IPS-NIHi11 (cell line): ENCODE results near the gene CTSE.
"Not testable (repeated sequence)": the region's sequence is repeated elsewhere in the genome, so short reads cannot be mapped to it uniquely, and the experiment has no call there.

Experiments used
- DNase-seq: peaks from one replicate; pipeline ENCODE4 v3.0.0; 2012; ENCODE audit warnings: mixed read lengths, low spot score

The CTSE gene

DNA sequence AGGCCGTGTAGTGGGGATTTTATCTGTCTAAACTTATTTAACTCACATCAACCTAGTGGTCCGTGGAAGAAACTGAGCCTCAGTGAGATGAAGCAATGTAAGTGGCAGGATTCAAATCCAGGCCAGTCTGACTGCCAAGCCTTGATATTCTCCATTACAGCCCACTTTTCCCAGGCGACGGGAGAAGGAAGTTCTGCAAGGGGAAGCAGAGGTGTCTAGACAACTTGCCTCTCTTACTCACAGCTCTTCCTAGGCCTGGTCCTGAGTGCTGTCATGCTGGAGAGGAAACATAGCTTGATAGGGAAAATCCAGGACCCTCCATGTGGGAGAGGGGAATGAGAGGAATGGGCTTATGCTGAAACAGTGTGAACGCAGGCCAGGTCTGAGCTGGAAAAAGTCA lies 9.1 kb downstream of the CTSE start:
- DNase-seq = no peak

GRCh38 chr1:206013026-206013795 lies 10.5 kb downstream of the CTSE start:
- no peak for DNase-seq

DNA sequence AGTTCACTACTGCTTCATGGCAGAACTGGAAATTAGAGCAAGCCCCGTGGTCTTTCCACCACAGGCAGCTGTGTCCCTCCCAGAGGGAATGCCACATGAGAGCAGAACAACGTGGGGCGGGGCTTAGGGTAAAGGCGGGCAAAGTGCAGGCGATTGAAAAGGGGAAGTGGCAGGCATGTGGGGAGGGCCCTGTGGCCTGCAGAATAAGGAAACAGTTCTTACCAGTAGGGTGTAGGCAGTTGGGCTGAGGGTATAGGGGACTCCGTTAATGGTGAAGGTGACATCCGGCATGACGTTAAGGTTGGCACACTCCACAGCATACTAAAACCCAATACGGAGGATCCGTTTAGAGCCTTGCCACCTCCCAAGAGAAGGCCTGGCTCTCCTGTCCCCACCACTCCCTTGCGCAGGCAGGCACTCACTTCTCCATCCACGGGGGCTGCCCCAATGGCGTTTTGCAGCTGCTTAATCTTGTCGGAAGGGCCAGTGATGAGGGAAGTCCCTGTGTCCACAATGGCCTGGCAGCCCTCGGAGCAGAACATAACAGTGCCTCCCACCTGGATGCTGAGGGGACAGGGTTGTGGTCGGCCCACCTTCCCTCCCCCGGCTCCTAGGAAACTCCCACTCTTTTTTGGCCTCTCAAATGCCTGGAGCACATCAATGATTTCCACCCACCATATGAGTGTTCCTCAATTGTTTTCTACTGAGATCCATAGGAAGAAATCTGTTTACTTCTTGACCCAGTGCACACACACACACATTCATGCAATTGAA lies 11.4 kb downstream of the CTSE start:
- DNase-seq = peak; percentile 61

DNA sequence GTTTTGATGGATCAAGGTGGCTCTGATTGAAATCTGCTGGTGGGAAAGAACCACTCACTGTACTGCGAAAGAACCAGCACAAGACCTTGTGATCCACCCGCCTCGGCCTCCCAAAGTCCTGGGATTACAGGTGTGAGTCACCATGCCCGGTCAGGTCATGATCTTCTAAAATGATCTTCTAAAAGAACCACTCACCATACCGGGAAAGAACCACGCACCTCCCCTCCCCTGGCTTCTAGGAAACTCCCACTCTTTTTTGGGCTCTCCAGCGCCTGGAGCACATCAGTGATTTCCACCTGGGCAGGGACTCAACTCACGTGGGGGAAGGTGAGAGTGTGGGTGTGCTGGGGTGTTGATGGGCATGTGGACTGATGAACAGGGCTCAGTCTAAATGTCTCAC lies 12.6 kb downstream of the CTSE start:
- no peak for DNase-seq

GRCh38 chr1:206010060-206010459 lies 13.6 kb downstream of the CTSE start:
- DNase-seq = no peak

DNA sequence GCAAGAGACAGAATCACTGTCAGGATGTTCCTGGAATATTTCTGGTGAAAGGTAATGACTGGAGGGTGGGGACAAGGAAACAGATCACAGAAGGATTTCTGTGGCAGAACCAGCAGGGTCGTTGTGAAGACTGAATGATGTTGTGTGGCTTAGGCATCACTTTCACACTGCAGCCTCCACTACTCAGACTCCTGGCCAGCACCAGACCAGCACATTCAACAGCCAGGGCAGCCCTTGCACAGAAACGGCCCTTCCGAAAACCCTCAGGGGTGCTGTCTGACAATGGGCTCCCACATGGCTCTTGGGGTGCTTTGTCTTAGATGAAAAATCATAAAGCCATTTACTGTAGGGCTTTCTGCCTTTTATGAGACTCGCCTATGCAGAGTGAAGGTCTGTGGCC lies 16.7 kb downstream of the CTSE start:
- DNase-seq = no peak

DNA sequence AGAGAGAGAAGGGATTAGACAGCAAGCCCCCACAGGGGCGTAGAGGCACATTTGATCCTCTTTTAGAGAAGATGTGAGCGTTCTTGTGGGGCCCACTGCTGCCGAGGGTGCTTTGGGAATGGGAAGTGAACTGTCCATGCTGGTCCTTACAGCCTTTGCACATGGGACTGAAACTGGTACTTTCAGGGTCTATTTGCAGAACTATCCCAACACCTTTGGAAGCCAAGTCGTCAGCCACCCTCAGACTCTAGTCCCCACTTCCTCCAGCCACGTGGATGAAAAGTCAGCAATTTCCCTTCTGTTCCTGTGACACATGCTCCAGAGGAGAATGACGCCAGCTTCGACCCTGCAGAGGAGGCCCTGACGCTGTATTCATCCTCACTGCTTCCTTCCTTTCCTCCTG lies 17.9 kb downstream of the CTSE start:
- DNase-seq = no peak

GRCh38 chr1:206005234-206005633 lies 18.5 kb downstream of the CTSE start:
- no peak for DNase-seq

GRCh38 chr1:206004826-206005225 lies 18.9 kb downstream of the CTSE start:
- DNase-seq = no peak

- DNase-seq = no peak
These were observed 19.6 kb downstream of the CTSE start for GRCh38 chr1:206003854-206004800.

DNA sequence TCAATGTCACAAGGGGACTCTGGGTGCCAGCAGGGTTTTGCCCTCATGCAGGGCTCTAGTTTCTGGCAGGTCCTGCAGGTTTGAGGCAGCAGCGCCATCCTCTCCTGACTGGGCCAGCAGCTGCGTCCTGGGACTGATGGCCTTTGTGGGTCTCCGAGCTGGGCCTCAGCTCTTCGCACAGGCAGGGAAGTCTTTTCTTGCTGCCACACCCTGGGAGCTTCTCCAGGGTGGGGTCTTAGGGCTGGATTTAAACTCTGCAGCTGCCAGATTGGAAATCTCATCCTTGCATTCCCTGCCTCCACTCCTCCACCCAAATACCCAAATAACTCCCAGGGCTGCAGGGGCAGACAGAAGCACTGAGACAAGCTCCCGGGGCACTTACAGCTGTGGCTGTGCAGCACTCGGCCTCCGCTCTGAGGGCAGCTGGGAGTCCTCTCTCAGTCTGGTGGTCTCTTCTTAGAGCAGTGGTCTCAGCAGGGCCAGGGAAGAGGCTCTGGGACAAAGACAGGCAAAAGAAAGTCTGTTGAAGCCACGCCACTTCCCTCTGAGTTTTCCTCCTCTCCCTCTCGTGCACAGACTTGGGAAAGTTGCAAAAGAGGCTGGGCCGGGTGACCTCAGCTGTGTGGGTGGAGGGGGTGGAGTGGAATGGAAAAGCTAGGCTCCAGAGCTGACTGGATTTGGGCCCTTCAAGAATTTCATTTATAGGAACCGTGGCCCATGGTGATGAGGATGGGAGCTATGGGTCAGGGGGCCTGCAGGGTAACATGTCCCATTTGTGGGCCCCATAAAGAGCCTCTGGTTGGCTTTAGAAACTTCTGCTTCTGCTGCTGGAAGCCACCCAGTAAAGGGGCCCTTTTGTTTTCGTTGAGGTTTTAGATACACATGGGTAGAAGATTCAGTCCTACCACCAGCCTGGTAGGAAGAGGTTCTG lies 20.6 kb downstream of the CTSE start, which contains the start of gene RAB7B:
TSS of gene RAB7B (minus strand) at position 525 of the 931 bp plus-strand sequence. CDS start 9,260 bp downstream, outside the sequence.
- DNase-seq = peak; percentile 52

DNA sequence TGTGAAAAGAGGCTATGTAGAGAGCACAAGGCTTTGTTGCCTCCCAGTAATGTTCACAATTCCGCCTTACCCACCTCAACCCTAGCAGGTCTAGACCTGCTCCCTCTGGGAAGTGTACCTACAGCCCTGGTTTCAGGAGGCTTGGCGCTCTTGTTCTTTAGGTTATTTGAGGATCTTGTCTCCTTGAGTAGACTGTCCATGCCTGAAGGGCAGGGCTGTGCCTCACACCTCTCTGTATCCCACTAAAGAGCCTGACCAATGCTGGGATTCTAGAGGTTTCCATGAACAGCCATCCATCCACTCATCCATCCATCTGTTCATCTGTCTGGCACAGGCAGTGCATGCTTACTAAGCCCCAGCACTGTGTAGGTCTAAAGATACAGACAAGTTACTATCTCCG lies 21.5 kb downstream of the CTSE start:
- no peak for DNase-seq

DNA sequence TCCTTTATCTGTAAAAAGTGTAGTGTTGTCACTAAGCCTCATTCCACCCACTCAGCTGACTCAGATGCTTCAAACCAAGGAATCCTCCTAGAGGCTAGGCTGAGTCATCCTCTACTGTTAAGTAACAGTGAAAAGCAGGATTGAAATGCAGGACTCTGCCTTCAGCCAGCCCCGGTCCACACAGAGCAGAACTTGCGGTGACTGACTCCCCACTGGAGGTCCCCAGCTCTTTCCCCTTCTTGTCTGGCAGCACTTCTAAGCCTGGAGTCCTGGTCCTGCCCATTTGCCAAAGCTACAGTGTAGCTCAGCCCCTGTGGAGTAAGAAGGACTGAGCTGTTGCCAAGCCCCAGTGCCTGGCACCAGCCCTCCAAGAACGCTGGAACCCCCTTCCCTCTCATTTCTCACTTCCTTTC lies 22.2 kb downstream of the CTSE start:
- peak; percentile 47 for DNase-seq

DNA sequence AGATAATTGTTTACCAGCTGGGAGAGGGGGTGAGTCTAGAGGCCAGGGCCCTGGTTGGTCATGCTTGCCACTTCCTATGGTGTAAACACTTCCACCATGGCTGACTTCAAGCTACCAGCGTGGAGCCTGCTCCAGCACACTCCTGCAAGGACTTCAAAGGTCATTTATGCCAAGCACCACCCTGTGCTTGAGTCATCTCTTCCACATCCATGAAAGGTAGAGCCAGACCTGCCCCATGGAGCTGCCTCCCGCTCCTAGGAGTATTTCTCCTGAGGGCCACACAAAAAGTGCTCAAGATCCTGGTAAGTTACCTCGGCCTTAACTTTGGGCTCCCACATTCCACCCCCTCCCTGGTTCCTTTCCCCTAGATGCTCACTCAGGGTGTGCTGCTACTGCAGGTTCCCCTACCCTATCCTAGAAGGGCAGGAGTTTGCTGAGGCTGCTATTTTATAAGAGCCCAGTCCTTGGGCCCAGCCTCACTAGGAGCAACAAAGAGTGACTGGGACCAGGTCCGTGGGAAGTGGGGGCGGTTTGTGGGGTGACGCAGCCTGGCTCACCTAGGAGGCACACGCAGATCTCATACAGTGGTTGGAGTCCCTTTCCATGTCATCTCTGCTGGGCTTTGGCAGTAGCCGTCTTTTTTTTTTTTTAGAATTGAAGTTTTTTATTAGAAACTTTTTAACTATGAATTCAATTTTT lies 22.9 kb downstream of the CTSE start:
- no peak for DNase-seq

DNA sequence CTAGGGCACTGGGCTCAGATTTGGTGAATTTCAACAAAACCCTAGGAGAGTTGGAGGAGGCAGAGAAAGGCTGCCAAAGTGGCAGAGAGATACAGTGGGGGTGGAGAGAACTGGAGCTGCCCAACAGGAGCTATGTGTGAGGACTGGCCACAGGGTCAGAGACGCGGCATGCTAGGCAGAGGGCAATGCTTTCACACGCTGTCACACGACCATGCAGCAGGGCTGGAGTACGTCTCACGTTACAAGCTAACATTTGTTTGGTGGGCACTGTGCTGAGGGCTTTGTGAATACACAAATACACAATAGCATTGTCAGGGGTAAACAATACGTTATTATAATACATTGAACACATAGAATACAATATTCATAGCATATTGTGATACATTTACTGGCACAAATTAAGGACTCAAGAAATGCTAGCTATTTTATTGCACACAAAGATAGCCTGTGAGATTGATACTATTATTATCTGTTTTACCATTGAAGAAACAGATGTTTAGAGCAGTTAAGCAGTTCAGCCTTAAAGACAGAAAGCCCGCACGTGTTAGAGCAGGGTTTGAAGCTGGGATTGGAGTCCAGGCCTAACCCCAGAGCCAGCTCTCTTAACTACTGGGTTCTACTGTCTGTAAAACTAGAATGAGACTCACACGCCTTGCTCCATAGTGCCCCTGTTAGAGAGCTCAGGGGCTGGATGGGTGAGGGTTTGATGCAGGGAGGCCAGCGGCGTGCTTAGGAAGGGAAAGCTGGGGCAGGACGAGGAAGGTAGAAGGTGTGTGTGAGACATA lies 25.0 kb downstream of the CTSE start:
- peak; percentile 27 for DNase-seq

- not testable (repeated sequence) for DNase-seq
These were observed 27.1 kb downstream of the CTSE start for GRCh38 chr1:205996641-205997040.

GRCh38 chr1:205994346-205994745 lies 29.3 kb downstream of the CTSE start:
- no peak for DNase-seq

- DNase-seq = no peak
These were observed 30.6 kb downstream of the CTSE start for GRCh38 chr1:205993068-205993467.

DNA sequence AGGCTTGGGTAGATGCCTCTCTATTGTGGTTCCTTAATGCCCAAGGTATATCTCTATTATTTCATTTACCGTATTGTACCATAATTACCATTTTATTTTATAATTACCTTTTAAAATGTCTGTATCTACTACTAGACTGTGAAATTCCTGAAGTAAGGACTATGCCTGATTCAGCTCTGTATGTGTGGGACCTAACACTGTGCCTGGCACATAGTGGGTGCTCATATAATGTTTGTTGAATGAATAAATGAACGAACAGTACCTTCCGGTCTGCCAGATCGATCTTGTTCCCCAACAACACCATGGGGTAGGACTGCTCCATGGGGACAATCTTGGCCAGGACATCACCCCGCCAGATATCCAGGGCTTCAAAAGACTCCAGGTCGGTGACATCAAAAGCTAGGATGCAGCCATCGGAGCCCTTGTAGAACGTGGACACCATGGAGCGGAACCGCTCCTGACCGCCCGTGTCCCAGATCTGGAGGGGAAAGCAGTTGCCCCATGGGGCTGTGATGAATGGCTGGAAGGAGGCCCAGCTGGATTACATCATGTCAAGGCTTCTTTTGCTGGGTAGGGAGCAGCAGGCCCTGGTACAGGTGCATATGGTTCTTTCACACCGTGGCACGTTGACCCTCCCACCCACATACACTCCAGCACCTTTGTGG lies 31.3 kb downstream of the CTSE start:
- DNase-seq = peak; percentile 17
